ENCODE measurements around the gene TTLL5.

TTLL5 gene

GRCh38 chr14:75944607-75945241 lies 283.7 kb downstream of the TTLL5 start:
- ChIA-PET POLR2A (no interaction called here), CTCF (no interaction called here)
- TF ChIP-seq FOXA1 (IDR thresholded peaks at IDR 0.05), result no peak
- no peak for TF ChIP-seq ZNF384 (IDR thresholded peaks at IDR 0.05)
- TF ChIP-seq NFRKB (IDR thresholded peaks at IDR 0.05), result no peak
- TF ChIP-seq PKNOX1 (IDR thresholded peaks at IDR 0.05), result no peak
- TF ChIP-seq L3MBTL2 (conservative IDR thresholded peaks at IDR 0.05), result no peak
- no peak for TF ChIP-seq ARNT (IDR thresholded peaks at IDR 0.05)
- no peak for TF ChIP-seq BHLHE40 (IDR thresholded peaks at IDR 0.05; ENCODE audit: borderline replicate concordance)
- TF ChIP-seq SP1 (IDR thresholded peaks at IDR 0.05), result no peak
- no peak for TF ChIP-seq FOXM1 (IDR thresholded peaks at IDR 0.05; ENCODE audit: borderline replicate concordance)
- no peak for TF ChIP-seq CTBP1 (IDR thresholded peaks at IDR 0.05; ENCODE audit: borderline replicate concordance)
- TF ChIP-seq LEF1 (IDR thresholded peaks at IDR 0.05; ENCODE audit: borderline replicate concordance), result no peak
- TF ChIP-seq FOXK2 (IDR thresholded peaks at IDR 0.05), result no peak
- no peak for TF ChIP-seq ELF4 (IDR thresholded peaks at IDR 0.05)
- TF ChIP-seq SUZ12 (IDR thresholded peaks at IDR 0.05), result no peak
- TF ChIP-seq TARDBP (IDR thresholded peaks at IDR 0.05), result no peak
- TF ChIP-seq HDGF (IDR thresholded peaks at IDR 0.05; ENCODE audit: borderline replicate concordance), result no peak
- DNase-seq (ENCODE audit: extremely low spot score), result no peak

DNA sequence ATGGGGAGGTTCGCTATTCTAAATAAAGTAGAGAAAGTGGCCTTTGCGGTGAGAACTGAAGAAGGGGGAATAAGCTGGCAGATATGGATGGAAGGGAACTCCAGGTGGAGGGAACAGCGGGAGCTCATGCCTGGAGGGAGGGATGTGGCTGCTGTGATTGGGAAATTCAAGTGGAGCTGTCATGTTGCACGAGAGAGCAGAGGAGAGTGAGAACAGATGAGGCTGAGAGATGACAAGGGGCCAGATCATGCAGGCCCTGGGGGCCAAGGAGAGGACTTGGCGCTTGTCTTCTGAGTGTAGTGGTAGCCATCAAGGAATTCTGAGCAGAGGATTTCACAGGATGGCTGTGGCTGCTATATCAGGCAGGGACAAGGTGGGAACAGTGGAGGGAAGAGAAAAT lies 285.7 kb downstream of the TTLL5 start:
- ChIA-PET POLR2A (no interaction called here), CTCF (no interaction called here)
- no peak for DNase-seq (ENCODE audit: extremely low spot score)
- TF ChIP-seq CTBP1 (IDR thresholded peaks at IDR 0.05; ENCODE audit: borderline replicate concordance) (no peak), SUZ12 (IDR thresholded peaks at IDR 0.05) (no peak), FOXA1 (IDR thresholded peaks at IDR 0.05) (no peak), BHLHE40 (IDR thresholded peaks at IDR 0.05; ENCODE audit: borderline replicate concordance) (no peak), LEF1 (IDR thresholded peaks at IDR 0.05; ENCODE audit: borderline replicate concordance) (no peak), ARNT (IDR thresholded peaks at IDR 0.05) (no peak), FOXM1 (IDR thresholded peaks at IDR 0.05; ENCODE audit: borderline replicate concordance) (no peak)

GRCh38 chr14:75952489-75952888 lies 291.4 kb downstream of the TTLL5 start:
- POLR2A ChIA-PET, result no interaction called here
- TF ChIP-seq PKNOX1 (IDR thresholded peaks at IDR 0.05), result no peak
- TF ChIP-seq NFRKB (IDR thresholded peaks at IDR 0.05), result no peak
- no peak for TF ChIP-seq ZNF384 (IDR thresholded peaks at IDR 0.05)
- TF ChIP-seq HDGF (IDR thresholded peaks at IDR 0.05; ENCODE audit: borderline replicate concordance), result no peak
- TF ChIP-seq CTBP1 (IDR thresholded peaks at IDR 0.05; ENCODE audit: borderline replicate concordance), result no peak
- TF ChIP-seq FOXA1 (IDR thresholded peaks at IDR 0.05), result no peak
- no peak for TF ChIP-seq SP1 (IDR thresholded peaks at IDR 0.05)
- no peak for TF ChIP-seq BHLHE40 (IDR thresholded peaks at IDR 0.05; ENCODE audit: borderline replicate concordance)
- no peak for TF ChIP-seq TARDBP (IDR thresholded peaks at IDR 0.05)
- TF ChIP-seq ELF4 (IDR thresholded peaks at IDR 0.05), result no peak
- CTCF ChIA-PET, result no interaction called here
- DNase-seq (ENCODE audit: extremely low spot score), result no peak

- ChIA-PET CTCF (no interaction called here), POLR2A (no interaction called here)
- DNase-seq (ENCODE audit: extremely low spot score), result no peak
- TF ChIP-seq NFRKB (IDR thresholded peaks at IDR 0.05) (no peak), ZNF384 (IDR thresholded peaks at IDR 0.05) (no peak), SP1 (IDR thresholded peaks at IDR 0.05) (no peak), ELF4 (IDR thresholded peaks at IDR 0.05) (no peak), FOXM1 (IDR thresholded peaks at IDR 0.05; ENCODE audit: borderline replicate concordance) (no peak)
These were observed 298.0 kb downstream of the TTLL5 start for GRCh38 chr14:75959031-75959430.

- CTCF ChIA-PET, result interaction anchor here (0.7 kb wide), 1 partner anchor 99 kb away, joined by 3 read pairs; no protein-coding TSS in a partner anchor
- POLR2A ChIA-PET, result no interaction called here
- TF ChIP-seq ZNF384 (IDR thresholded peaks at IDR 0.05), result no peak
- TF ChIP-seq FOXA1 (IDR thresholded peaks at IDR 0.05), result no peak
- TF ChIP-seq BHLHE40 (IDR thresholded peaks at IDR 0.05; ENCODE audit: borderline replicate concordance), result no peak
- TF ChIP-seq LEF1 (IDR thresholded peaks at IDR 0.05; ENCODE audit: borderline replicate concordance), result no peak
- TF ChIP-seq SP1 (IDR thresholded peaks at IDR 0.05), result no peak
- TF ChIP-seq TARDBP (IDR thresholded peaks at IDR 0.05), result no peak
- TF ChIP-seq SUZ12 (IDR thresholded peaks at IDR 0.05), result no peak
- no peak for TF ChIP-seq PKNOX1 (IDR thresholded peaks at IDR 0.05)
- TF ChIP-seq ELF4 (IDR thresholded peaks at IDR 0.05), result no peak
- no peak for TF ChIP-seq CTBP1 (IDR thresholded peaks at IDR 0.05; ENCODE audit: borderline replicate concordance)
- TF ChIP-seq HDGF (IDR thresholded peaks at IDR 0.05; ENCODE audit: borderline replicate concordance), result no peak
- TF ChIP-seq NFRKB (IDR thresholded peaks at IDR 0.05), result no peak
- TF ChIP-seq L3MBTL2 (conservative IDR thresholded peaks at IDR 0.05), result no peak
- TF ChIP-seq FOXK2 (IDR thresholded peaks at IDR 0.05), result no peak
- TF ChIP-seq ARNT (IDR thresholded peaks at IDR 0.05), result no peak
- no peak for TF ChIP-seq FOXM1 (IDR thresholded peaks at IDR 0.05; ENCODE audit: borderline replicate concordance)
- DNase-seq (ENCODE audit: extremely low spot score), result no peak
These were observed 299.2 kb downstream of the TTLL5 start for GRCh38 chr14:75960231-75960630.

GRCh38 chr14:75961662-75962061 lies 300.6 kb downstream of the TTLL5 start:
- TF ChIP-seq NFRKB (IDR thresholded peaks at IDR 0.05), result no peak
- no peak for TF ChIP-seq FOXA1 (IDR thresholded peaks at IDR 0.05)
- TF ChIP-seq LEF1 (IDR thresholded peaks at IDR 0.05; ENCODE audit: borderline replicate concordance), result no peak
- no peak for TF ChIP-seq TARDBP (IDR thresholded peaks at IDR 0.05)
- POLR2A ChIA-PET, result no interaction called here
- DNase-seq (ENCODE audit: extremely low spot score), result no peak
- CTCF ChIA-PET, result no interaction called here

Data from HEK293T (cell line).